C4-2B (cell line): ENCODE measurements around the gene NCOA1.

Source experiments
- CTCF ChIP-seq: fragments of 450-650 bp; conservative IDR thresholded peaks from 2 replicates; pipeline ENCODE4 v1.5.1; 2017; ENCODE audit warnings: mild to moderate bottlenecking
- ZFX ChIP-seq: fragments of 450-650 bp; IDR thresholded peaks from 2 replicates; pipeline ENCODE4 v1.6.1; 2017

- no peak for TF ChIP-seq CTCF
- no peak for TF ChIP-seq ZFX
Measured at GRCh38 chr2:24471662-24472061, 19.4 kb upstream of the NCOA1 start.
